Keratinocyte (primary cell): ENCODE data around the gene TSHZ1. TPM values are rescaled to one million over a fixed set of nuclear protein-coding genes. Genes with fewer than 3 reads are reported as not detected.

Experiments
- DNase-seq: peaks from one replicate; pipeline ENCODE4 v3.0.0-alpha.2; 2011; ENCODE audit warnings: low read depth, missing footprints, low spot score
- FAIRE-seq: peaks from 2 replicates; lab custom pipeline; 2011; peaks lifted over from hg19 to GRCh38; lab: Jason Lieb, UNC
- H2AFZ ChIP-seq: 2 replicates; pipeline ENCODE4 v1.6.0; 2012; ENCODE audit warnings: low read length, control low read depth, inconsistent platforms; ENCODE audit not compliant: control insufficient read depth
- H3K27ac ChIP-seq: 2 replicates; pipeline ENCODE4 v1.5.1; 2011; ENCODE audit warnings: low read length; ENCODE audit not compliant: control insufficient read depth, insufficient read depth
- H3K27me3 ChIP-seq: 3 replicates; pipeline ENCODE4 v1.6.0; 2011; ENCODE audit warnings: low read length; ENCODE audit not compliant: control insufficient read depth, insufficient read depth; ENCODE audit errors: extremely low read depth
- H3K36me3 ChIP-seq, 2 experiments: 2 replicates in 1 of 2; 3 replicates in 1 of 2; pipeline ENCODE4 v1.5.1; 2011; ENCODE audit warnings: low read length in 2 of 2, mild to moderate bottlenecking in 1 of 2; ENCODE audit not compliant: control insufficient read depth in 2 of 2, insufficient read depth in 2 of 2; ENCODE audit errors: extremely low read depth in 1 of 2
- H3K4me1 ChIP-seq: 3 replicates; pipeline ENCODE4 v1.5.1; 2011; ENCODE audit warnings: low read length; ENCODE audit not compliant: control insufficient read depth, insufficient read depth; ENCODE audit errors: extremely low read depth
- H3K4me2 ChIP-seq: 3 replicates; pipeline ENCODE4 v1.6.0; 2011; ENCODE audit warnings: low read depth, low read length; ENCODE audit not compliant: control insufficient read depth, insufficient read depth; ENCODE audit errors: extremely low read depth
- H3K4me3 ChIP-seq, 3 experiments: fragments of 200-600 bp in 1 of 3; sonication (generic) in 1 of 3; 2 replicates in 2 of 3; 3 replicates in 1 of 3; pipeline ENCODE4 v1.5.1; 2011 to 2016; ENCODE audit warnings: low read length in 3 of 3, mild to moderate bottlenecking in 3 of 3, control low read depth in 2 of 3, inconsistent platforms in 1 of 3, low read depth in 1 of 3, mixed read lengths in 1 of 3, mixed run types in 1 of 3, moderate library complexity in 1 of 3; ENCODE audit not compliant: control insufficient read depth in 2 of 3, insufficient read depth in 2 of 3; ENCODE audit errors: extremely low read depth in 1 of 3
- H3K79me2 ChIP-seq: 2 replicates; pipeline ENCODE4 v1.6.0; 2012; ENCODE audit warnings: low read length; ENCODE audit not compliant: control insufficient read depth, insufficient read depth
- H3K9ac ChIP-seq: 3 replicates; pipeline ENCODE4 v1.6.0; 2011; ENCODE audit warnings: low read length; ENCODE audit not compliant: control insufficient read depth, insufficient read depth; ENCODE audit errors: extremely low read depth
- H3K9me1 ChIP-seq: 3 replicates; pipeline ENCODE4 v1.6.0; 2011; ENCODE audit warnings: low read length; ENCODE audit not compliant: control insufficient read depth, insufficient read depth; ENCODE audit errors: extremely low read depth
- H3K9me3 ChIP-seq: 2 replicates; pipeline ENCODE4 v1.5.1; 2012; ENCODE audit warnings: low read depth, low read length; ENCODE audit not compliant: control insufficient read depth
- H4K20me1 ChIP-seq: 3 replicates; pipeline ENCODE4 v1.6.0; 2011; ENCODE audit warnings: low read length; ENCODE audit not compliant: control insufficient read depth, insufficient read depth; ENCODE audit errors: extremely low read depth
- CTCF ChIP-seq, 3 experiments: IDR thresholded peaks in 1 of 3; conservative IDR thresholded peaks in 1 of 3; optimal IDR thresholded peaks in 1 of 3; 2 replicates in 2 of 3; 3 replicates in 1 of 3; pipeline versions ENCODE3 to v1.5.1; 2011; ENCODE audit warnings: low read length in 3 of 3, mild to moderate bottlenecking in 3 of 3, moderate library complexity in 2 of 3, control low read depth in 1 of 3, inconsistent platforms in 1 of 3; ENCODE audit not compliant: insufficient read depth in 2 of 3; ENCODE audit errors: extremely low read depth in 1 of 3
- EZH2 ChIP-seq: IDR thresholded peaks from one replicate; pipeline ENCODE4 v1.6.1; 2012; ENCODE audit warnings: inconsistent platforms, mild to moderate bottlenecking, low read length, moderate library complexity
- dilution Hi-C: fragments of 300-500 bp; cut with MboI; formaldehyde crosslinking; loops from one replicate; pipeline ENCODE4 v1.7.0; 2020; ENCODE audit warnings: low sequenced_read_pairs; ENCODE audit not compliant: extremely low pct_ligation_motif_present
- polyA plus RNA-seq, 5 experiments: library from polyadenylated mRNA; depleted of rRNA in 3 of 5; stranded (reverse) in 3 of 5; stranded (forward) in 1 of 5; unstranded in 1 of 5; fragments of >200 nt; gene quantifications; 1 replicate in 1 of 5; 2 replicates in 3 of 5; 3 replicates in 1 of 5; pipeline versions ENCODE4 v1.2.1 to v1.2.3, GENCODE V29; 2011 to 2012; ENCODE audit warnings: missing spikeins in 2 of 5, low read depth in 1 of 5, low replicate concordance in 1 of 5

TSHZ1 gene
- polyA plus RNA-seq, 1 donor (not counting 4 experiments of a cell fraction or from before 2014, with no cell fraction given): 2.2 TPM

GRCh38 chr18:75220551-75221355 is 10.2 kb downstream of the TSHZ1 start:
- Histone ChIP-seq H3K79me2 (peaks cover 17% of the 10 kb centered on the region), H4K20me1 (no peaks in the 10 kb centered on the region), H3K27me3 (no peaks in the 10 kb centered on the region), H3K4me1 (peaks cover 13% of the 10 kb centered on the region), H2AFZ (peak overlapping the region; percentile 62), H3K9me3 (no peaks in the 10 kb centered on the region), H3K9me1 (no peaks in the 10 kb centered on the region), H3K9ac (no peak overlapping the region), H3K27ac (peak overlapping the region; percentile 32), H3K4me3 (peak overlapping the region in 2 of 3 experiments; percentile 39 to 47), H3K4me2 (peak overlapping the region; percentile 83), H3K36me3 (no peaks in the 10 kb centered on the region)
- no peak for TF ChIP-seq CTCF (optimal IDR thresholded peaks at IDR 0.05 in 1 of 3, IDR thresholded peaks at IDR 0.05 in 1 of 3, conservative IDR thresholded peaks at IDR 0.05 in 1 of 3; ENCODE audit: extremely low read depth in 1 of 3, insufficient read depth in 2 of 3, low read length in 3 of 3)
- no peak for DNase-seq
- dilution Hi-C loops: no loop called here
- FAIRE-seq: peak; percentile 75

GRCh38 chr18:75221397-75221796 is 10.8 kb downstream of the TSHZ1 start:
- H3K4me3 ChIP-seq: peak overlapping the region in 2 of 3 experiments; percentile 39 to 47
- peaks cover 15% of the 10 kb centered on the region for H3K4me1 ChIP-seq
- H3K27me3 ChIP-seq: no peaks in the 10 kb centered on the region
- dilution Hi-C loops: no loop called here
- peak overlapping the region; percentile 62 for H2AFZ ChIP-seq
- TF ChIP-seq EZH2: no peak
- no peak for TF ChIP-seq CTCF (optimal IDR thresholded peaks at IDR 0.05 in 1 of 3, IDR thresholded peaks at IDR 0.05 in 1 of 3, conservative IDR thresholded peaks at IDR 0.05 in 1 of 3; ENCODE audit: extremely low read depth in 1 of 3, insufficient read depth in 2 of 3, low read length in 3 of 3)
- H3K36me3 ChIP-seq: no peaks in the 10 kb centered on the region
- no peaks in the 10 kb centered on the region for H3K9me3 ChIP-seq
- no peak for DNase-seq
- FAIRE-seq: no peak
- no peaks in the 10 kb centered on the region for H4K20me1 ChIP-seq
- H3K79me2 ChIP-seq: peaks cover 17% of the 10 kb centered on the region
- peak overlapping the region; percentile 32 for H3K27ac ChIP-seq
- no peak overlapping the region for H3K9ac ChIP-seq
- H3K9me1 ChIP-seq: no peaks in the 10 kb centered on the region
- peak overlapping the region; percentile 83 for H3K4me2 ChIP-seq
